Natural killer cell (primary cell): ENCODE measurements around the gene MLPH. TPM values are rescaled to one million over a fixed set of nuclear protein-coding genes. Genes with fewer than 3 reads are reported as not detected.

ENCODE experiments used
- ATAC-seq, 3 donors: fragments of 150-1000 bp in 2 of 3; fragments of 200-7000 bp in 1 of 3; cut with Tn5 transposase; 1 replicate in 1 of 3; 2 replicates in 2 of 3; pipeline ENCODE4 v1.10.0; 2021; ENCODE audit warnings: mild to moderate bottlenecking in 2 of 3, moderate library complexity in 2 of 3
- DNase-seq, 2 donors: peaks; one replicate each; pipeline versions ENCODE4 v3.0.0 to v3.0.0-alpha.2; 2013 to 2021; ENCODE audit warnings: mixed read lengths in 1 of 2
- H3K27ac ChIP-seq: one replicate; pipeline ENCODE4 v1.5.1; 2013; ENCODE audit warnings: mild to moderate bottlenecking, low read length
- H3K27me3 ChIP-seq: one replicate; pipeline ENCODE4 v1.6.1; 2013; ENCODE audit warnings: low read length; ENCODE audit not compliant: control insufficient read depth, insufficient read depth
- H3K36me3 ChIP-seq: one replicate; pipeline ENCODE4 v1.6.1; 2013; ENCODE audit warnings: low read length; ENCODE audit not compliant: control insufficient read depth, insufficient read depth
- H3K4me1 ChIP-seq: one replicate; pipeline ENCODE4 v1.6.1; 2013; ENCODE audit warnings: low read length; ENCODE audit not compliant: control insufficient read depth, insufficient read depth
- H3K4me3 ChIP-seq: one replicate; pipeline ENCODE4 v1.5.1; 2013; ENCODE audit warnings: low read length
- H3K9me3 ChIP-seq: one replicate; pipeline ENCODE4 v1.6.1; 2013; ENCODE audit warnings: low read length; ENCODE audit not compliant: control insufficient read depth, insufficient read depth
- H3K27ac Mint-ChIP-seq, 2 donors: one replicate each; pipeline ENCODE4 v1.8.0; 2022; ENCODE audit warnings: mild to moderate bottlenecking in 2 of 2, mixed read lengths in 2 of 2, moderate library complexity in 1 of 2
- H3K27me3 Mint-ChIP-seq, 2 donors: one replicate each; pipeline ENCODE4 v1.8.0; 2022; ENCODE audit warnings: low read depth in 2 of 2, mixed read lengths in 2 of 2
- H3K36me3 Mint-ChIP-seq: one replicate; pipeline ENCODE4 v1.8.0; 2022; ENCODE audit warnings: mixed read lengths
- H3K4me1 Mint-ChIP-seq, 2 donors: one replicate each; pipeline ENCODE4 v1.8.0; 2022; ENCODE audit warnings: mixed read lengths in 2 of 2
- H3K4me3 Mint-ChIP-seq: one replicate; pipeline ENCODE4 v1.8.0; 2022; ENCODE audit warnings: mild to moderate bottlenecking, moderate library complexity, mixed read lengths
- H3K9me3 Mint-ChIP-seq, 2 donors: one replicate each; pipeline ENCODE4 v1.8.0; 2022; ENCODE audit warnings: mixed read lengths in 2 of 2
- CTCF ChIP-seq: fragments of 200-600 bp; IDR thresholded peaks from one replicate; pipeline ENCODE4 v1.8.0; 2022; ENCODE audit warnings: antibody characterized with exemption
- WGBS: methylation state at CpG from one replicate; pipeline ENCODE4 v1.1.7; 2013; ENCODE audit warnings: missing lambda C conversion rate; ENCODE audit not compliant: insufficient coverage; 5-methylcytosine and 5-hydroxymethylcytosine counted together
- intact Hi-C: fragments of 100-400 bp; cut with micrococcal nuclease; formaldehyde crosslinking; loops from one replicate; pipeline ENCODE4 v1.14.2; 2022
- total RNA-seq, 4 donors: library from RNA; stranded (reverse); fragments of 120-200 nt in 1 of 4; gene quantifications; one replicate each; pipeline versions ENCODE4 v1.2.3 to v1.2.4, GENCODE V29; 2013 to 2022

The MLPH gene
- total RNA-seq, 3 donors from 2014 or later (not counting 1 experiment from before 2014, with no cell fraction given) = not detected

- Mint-ChIP-seq H3K27me3 (peaks cover 5 to 7% of the 10 kb centered on the region in 2 donors), H3K9me3 (no peaks in the 10 kb centered on the region), H3K36me3 (no peaks in the 10 kb centered on the region), H3K27ac (no peak overlapping the region), H3K4me1 (no peaks in the 10 kb centered on the region), H3K4me3 (no peak overlapping the region)
- intact Hi-C loops = no loop called here
- 90% methylated on average over 16 of the region's 16 CpGs for WGBS
- TF ChIP-seq CTCF = no peak
- ATAC-seq = no peak
- Histone ChIP-seq H3K36me3 (no peaks in the 10 kb centered on the region), H3K4me1 (no peaks in the 10 kb centered on the region), H3K9me3 (peaks cover 9% of the 10 kb centered on the region), H3K27me3 (no peaks in the 10 kb centered on the region), H3K27ac (no peak overlapping the region), H3K4me3 (no peak overlapping the region)
- DNase-seq = no peak
Observed at GRCh38 chr2:237551071-237551574, 64.1 kb downstream of the MLPH start.

- no peaks in the 10 kb centered on the region for H3K36me3 ChIP-seq
- H3K36me3 Mint-ChIP-seq = no peaks in the 10 kb centered on the region
- H3K4me3 ChIP-seq = no peak overlapping the region
- H3K9me3 Mint-ChIP-seq = peaks cover 2 to 3% of the 10 kb centered on the region in 2 donors
- no peak for ATAC-seq
- no peaks in the 10 kb centered on the region for H3K4me1 ChIP-seq
- TF ChIP-seq CTCF = no peak
- H3K4me3 Mint-ChIP-seq = no peak overlapping the region
- intact Hi-C loops = no loop called here
- H3K27me3 ChIP-seq = no peaks in the 10 kb centered on the region
- H3K27ac Mint-ChIP-seq = no peak overlapping the region
- H3K27me3 Mint-ChIP-seq = peaks cover 10 to 11% of the 10 kb centered on the region in 2 donors
- no peak for DNase-seq
- 94% methylated on average over 6 of the region's 6 CpGs for WGBS
- no peak overlapping the region for H3K27ac ChIP-seq
- H3K4me1 Mint-ChIP-seq = no peaks in the 10 kb centered on the region
- peaks cover 14% of the 10 kb centered on the region for H3K9me3 ChIP-seq
Observed at GRCh38 chr2:237552908-237553307, 65.9 kb downstream of the MLPH start.

GRCh38 chr2:237553948-237554347 is 66.9 kb downstream of the MLPH start:
- Mint-ChIP-seq H3K4me3 (no peak overlapping the region), H3K4me1 (no peaks in the 10 kb centered on the region), H3K27ac (no peak overlapping the region), H3K27me3 (peaks cover 13 to 14% of the 10 kb centered on the region in 2 donors), H3K36me3 (no peaks in the 10 kb centered on the region), H3K9me3 (peaks cover 2 to 3% of the 10 kb centered on the region in 2 donors)
- H3K9me3 ChIP-seq = peaks cover 14% of the 10 kb centered on the region
- no peak for TF ChIP-seq CTCF
- H3K4me3 ChIP-seq = no peak overlapping the region
- DNase-seq (no peak), ATAC-seq (no peak)
- no peak overlapping the region for H3K27ac ChIP-seq
- H3K27me3 ChIP-seq = no peaks in the 10 kb centered on the region
- intact Hi-C loops = no loop called here
- 89% methylated on average over 7 of the region's 7 CpGs for WGBS
- no peaks in the 10 kb centered on the region for H3K36me3 ChIP-seq
- H3K4me1 ChIP-seq = no peaks in the 10 kb centered on the region

- DNase-seq (no peak), ATAC-seq (no peak)
- Mint-ChIP-seq H3K9me3 (peaks cover 2 to 3% of the 10 kb centered on the region in 2 donors), H3K4me3 (no peak overlapping the region), H3K4me1 (no peaks in the 10 kb centered on the region), H3K27ac (no peak overlapping the region), H3K27me3 (peaks cover 19 to 24% of the 10 kb centered on the region in 2 donors), H3K36me3 (no peaks in the 10 kb centered on the region)
- Histone ChIP-seq H3K27me3 (no peaks in the 10 kb centered on the region), H3K9me3 (peaks cover 14% of the 10 kb centered on the region), H3K4me3 (no peak overlapping the region), H3K4me1 (no peaks in the 10 kb centered on the region), H3K27ac (no peak overlapping the region), H3K36me3 (no peaks in the 10 kb centered on the region)
- no peak for TF ChIP-seq CTCF
- WGBS = no CpG with 5 or more reads among the region's 1 CpG
- intact Hi-C loops = no loop called here
Observed at GRCh38 chr2:237555560-237555959, 68.5 kb downstream of the MLPH start.
